GM18909 (cell line): ENCODE results near the gene ATG101.

Experiments used
- ATAC-seq: cut with Tn5 transposase; IDR thresholded peaks from one replicate; pipeline ENCODE4 v1.9.1; 2021; ENCODE audit warnings: mild to moderate bottlenecking; ENCODE audit not compliant: unreplicated experiment, poor library complexity

Gene ATG101

GRCh38 chr12:52041695-52042123 lies 28.1 kb upstream of the ATG101 start:
- ATAC-seq = no peak

- no peak for ATAC-seq
These were observed 26.9 kb upstream of the ATG101 start for GRCh38 chr12:52042706-52043385.

- no peak for ATAC-seq
These were observed 26.2 kb upstream of the ATG101 start for GRCh38 chr12:52043386-52044212.

GRCh38 chr12:52044292-52044983 lies 25.3 kb upstream of the ATG101 start:
- no peak for ATAC-seq

GRCh38 chr12:52045794-52046199 lies 24.0 kb upstream of the ATG101 start:
- no peak for ATAC-seq

- no peak for ATAC-seq
These were observed 22.9 kb upstream of the ATG101 start for GRCh38 chr12:52046859-52047258.

GRCh38 chr12:52049286-52049685 lies 20.5 kb upstream of the ATG101 start:
- no peak for ATAC-seq

- ATAC-seq = no peak
These were observed 20.1 kb upstream of the ATG101 start for GRCh38 chr12:52049688-52050087.

- no peak for ATAC-seq
These were observed 19.5 kb upstream of the ATG101 start for GRCh38 chr12:52050116-52050757.

GRCh38 chr12:52050758-52051541 lies 18.8 kb upstream of the ATG101 start, which contains the start of gene NR4A1:
TSS of gene NR4A1 (plus strand) at chr12:52051442. CDS start at chr12:52054329, 2,887 bp downstream.
- peak; percentile 74 for ATAC-seq

GRCh38 chr12:52052468-52053186 lies 17.2 kb upstream of the ATG101 start:
- no peak for ATAC-seq

GRCh38 chr12:52053536-52054209 lies 16.1 kb upstream of the ATG101 start:
- ATAC-seq = no peak

GRCh38 chr12:52054231-52054832 lies 15.4 kb upstream of the ATG101 start:
- no peak for ATAC-seq

GRCh38 chr12:52054833-52055730 lies 14.7 kb upstream of the ATG101 start:
- no peak for ATAC-seq

- ATAC-seq = no peak
These were observed 13.8 kb upstream of the ATG101 start for GRCh38 chr12:52055731-52056711.
